ENCODE data around the gene ACAA1.
A peak's percentile ranks its signal among the peaks of the same experiment; 100 is the strongest.
"Not testable (repeated sequence)": the region's sequence is repeated elsewhere in the genome, so short reads cannot be mapped to it uniquely, and the experiment has no call there.

ACAA1 gene

GRCh38 chr3:38136777-38137614 lies at the start of gene ACAA1:
Gene ACAA1, minus strand, starts transcription at chr3:38137127. Its CDS starts 92 bp downstream, at chr3:38137035.
- DNase-seq = peak; percentile 98 to 99

- DNase-seq = no peak
Observed at GRCh38 chr3:38177181-38177580, 40.3 kb upstream of the ACAA1 start.

- DNase-seq = no peak
Observed at GRCh38 chr3:38173834-38174418, 37.0 kb upstream of the ACAA1 start.

GRCh38 chr3:38171622-38172021 lies 34.7 kb upstream of the ACAA1 start:
- DNase-seq = no peak

GRCh38 chr3:38170722-38171121 lies 33.8 kb upstream of the ACAA1 start:
- DNase-seq = no peak

- no peak for DNase-seq
Observed at GRCh38 chr3:38169027-38169317, 32.0 kb upstream of the ACAA1 start.

GRCh38 chr3:38168151-38169026 lies 31.5 kb upstream of the ACAA1 start:
- DNase-seq = no peak

- no peak for DNase-seq
Observed at GRCh38 chr3:38167591-38167990, 30.7 kb upstream of the ACAA1 start.

GRCh38 chr3:38165722-38166387 lies 28.9 kb upstream of the ACAA1 start:
- no peak for DNase-seq

- DNase-seq = peak; percentile 97 to 98
Observed at GRCh38 chr3:38164952-38165721, 28.2 kb upstream of the ACAA1 start, which contains the start of gene OXSR1. Gene OXSR1, plus strand, starts transcription at chr3:38165537. Its CDS starts 340 bp downstream, at chr3:38165877.

GRCh38 chr3:38164643-38164951 lies 27.7 kb upstream of the ACAA1 start:
- DNase-seq = no peak

- DNase-seq = no peak
Observed at GRCh38 chr3:38163841-38164642, 27.1 kb upstream of the ACAA1 start.

GRCh38 chr3:38163117-38163840 lies 26.4 kb upstream of the ACAA1 start:
- DNase-seq = no peak

- DNase-seq = not testable (repeated sequence)
Observed at GRCh38 chr3:38160704-38161103, 23.8 kb upstream of the ACAA1 start.

GRCh38 chr3:38158472-38158871 lies 21.5 kb upstream of the ACAA1 start:
- no peak for DNase-seq

GRCh38 chr3:38157595-38157994 lies 20.7 kb upstream of the ACAA1 start:
- no peak for DNase-seq

GRCh38 chr3:38157117-38157516 lies 20.2 kb upstream of the ACAA1 start:
- DNase-seq = no peak

- no peak for DNase-seq
Observed at GRCh38 chr3:38155825-38156224, 18.9 kb upstream of the ACAA1 start.

GRCh38 chr3:38154625-38155255 lies 17.8 kb upstream of the ACAA1 start:
- DNase-seq = no peak

- DNase-seq = no peak
Observed at GRCh38 chr3:38154033-38154494, 17.1 kb upstream of the ACAA1 start.

Measured in activated T-cell treated with anti-CD3 and anti-CD28 coated beads, Interleukin-2, amount 50 U/mL, for 48 hours (primary cell).